Neuronal stem cell (in vitro differentiated cells): ENCODE results near the gene TOP3A.

Experiments
- DNase-seq: peaks from one replicate; pipeline ENCODE4 v3.0.0-alpha.2; 2013; ENCODE audit warnings: low spot score
- H2AFZ ChIP-seq: one replicate; pipeline ENCODE4 v1.6.1; 2013; ENCODE audit warnings: mild to moderate bottlenecking, low read length, inconsistent platforms
- H2AK5ac ChIP-seq: 2 replicates; pipeline ENCODE4 v1.6.1; 2013; ENCODE audit warnings: low read depth, mild to moderate bottlenecking, inconsistent platforms, low read length, moderate library complexity, mixed read lengths
- H2BK120ac ChIP-seq: 2 replicates; pipeline ENCODE4 v1.6.1; 2013; ENCODE audit warnings: low read depth, mild to moderate bottlenecking, inconsistent platforms, low read length, moderate library complexity, mixed read lengths
- H2BK12ac ChIP-seq: one replicate; pipeline ENCODE4 v1.6.1; 2013; ENCODE audit warnings: low read length, inconsistent platforms
- H2BK15ac ChIP-seq: 2 replicates; pipeline ENCODE4 v1.6.1; 2013; ENCODE audit warnings: mild to moderate bottlenecking, low read length, inconsistent platforms, mixed read lengths
- H2BK5ac ChIP-seq: one replicate; pipeline ENCODE4 v1.6.1; 2013; ENCODE audit warnings: inconsistent platforms, mild to moderate bottlenecking, low read length, moderate library complexity
- H3K14ac ChIP-seq: one replicate; pipeline ENCODE4 v1.6.1; 2013; ENCODE audit warnings: low read length, inconsistent platforms
- H3K18ac ChIP-seq: 2 replicates; pipeline ENCODE4 v1.6.1; 2013; ENCODE audit warnings: low read length, inconsistent platforms
- H3K23ac ChIP-seq: 2 replicates; pipeline ENCODE4 v1.6.1; 2013; ENCODE audit warnings: low read depth, mild to moderate bottlenecking, mixed read lengths, low read length, inconsistent platforms; ENCODE audit not compliant: poor library complexity
- H3K27ac ChIP-seq: replicated peaks from 3 replicates; pipeline ENCODE4 v1.5.1; 2013; ENCODE audit warnings: low read length, inconsistent platforms
- H3K27me3 ChIP-seq, 3 experiments: 2 replicates each; pipeline ENCODE4 v1.6.1; 2013; ENCODE audit warnings: low read length in 3 of 3, mild to moderate bottlenecking in 2 of 3, inconsistent platforms in 1 of 3, low read depth in 1 of 3, mixed read lengths in 1 of 3, moderate library complexity in 1 of 3; ENCODE audit not compliant: control insufficient read depth in 3 of 3, insufficient read depth in 3 of 3
- H3K36me3 ChIP-seq, 2 donors: replicated peaks in 1 of 2; 2 replicates each; pipeline ENCODE4 v1.6.1; 2013; ENCODE audit warnings: low read length in 2 of 2; ENCODE audit not compliant: control insufficient read depth in 2 of 2, insufficient read depth in 2 of 2
- H3K4ac ChIP-seq: 2 replicates; pipeline ENCODE4 v1.6.1; 2013; ENCODE audit warnings: inconsistent platforms, mild to moderate bottlenecking, low read length, moderate library complexity
- H3K4me1 ChIP-seq, 2 donors: 1 replicate in 1 of 2; 2 replicates in 1 of 2; pipeline ENCODE4 v1.6.1; 2013; ENCODE audit warnings: low read length in 2 of 2, low read depth in 1 of 2; ENCODE audit not compliant: control insufficient read depth in 2 of 2, insufficient read depth in 1 of 2
- H3K4me2 ChIP-seq: one replicate; pipeline ENCODE4 v1.6.1; 2013; ENCODE audit warnings: mild to moderate bottlenecking, low read length, inconsistent platforms; ENCODE audit not compliant: insufficient read depth, poor library complexity, severe bottlenecking
- H3K4me3 ChIP-seq, 2 donors: 2 replicates each; pipeline ENCODE4 v1.5.1; 2013; ENCODE audit warnings: low read length in 2 of 2, mild to moderate bottlenecking in 2 of 2, inconsistent platforms in 1 of 2, moderate library complexity in 1 of 2
- H3K79me1 ChIP-seq: one replicate; pipeline ENCODE4 v1.6.1; 2013; ENCODE audit warnings: low read depth, mild to moderate bottlenecking, inconsistent platforms, low read length, moderate library complexity
- H3K9ac ChIP-seq: one replicate; pipeline ENCODE4 v1.6.1; 2013; ENCODE audit warnings: mild to moderate bottlenecking, low read depth, low read length, inconsistent platforms; ENCODE audit not compliant: poor library complexity
- H3K9me3 ChIP-seq, 2 donors: replicated peaks in 1 of 2; 2 replicates each; pipeline versions ENCODE3 to v1.6.1; 2013; ENCODE audit warnings: low read length in 2 of 2, mild to moderate bottlenecking in 2 of 2, inconsistent platforms in 1 of 2, low read depth in 1 of 2, mixed read lengths in 1 of 2, moderate library complexity in 1 of 2; ENCODE audit not compliant: control insufficient read depth in 2 of 2, insufficient read depth in 1 of 2
- H4K8ac ChIP-seq: one replicate; pipeline ENCODE4 v1.6.1; 2013; ENCODE audit warnings: low read depth, mild to moderate bottlenecking, inconsistent platforms, low read length, moderate library complexity
- H4K91ac ChIP-seq: one replicate; pipeline ENCODE4 v1.6.1; 2013; ENCODE audit warnings: low read length, low read depth, mild to moderate bottlenecking, inconsistent platforms; ENCODE audit not compliant: poor library complexity
- WGBS, 2 donors: extraction: QIAGEN DNeasy Blood & Tissue Kit; methylation state at CpG; one replicate each; pipeline ENCODE4 v1.1.7; 2013; ENCODE audit warnings: missing lambda C conversion rate in 2 of 2, mixed read lengths in 1 of 2; ENCODE audit not compliant: insufficient read length in 2 of 2, insufficient replicate concordance in 1 of 2; ENCODE audit errors: extremely low coverage in 2 of 2; 5-methylcytosine and 5-hydroxymethylcytosine counted together

Gene TOP3A

GRCh38 chr17:18323507-18324139 is 8.8 kb upstream of the TOP3A start:
- DNase-seq, result no peak
- H3K9ac ChIP-seq, result peak overlapping the region; percentile 27
- no peak overlapping the region for H3K4me2 ChIP-seq
- H2AK5ac ChIP-seq, result no peak overlapping the region
- H3K4me1 ChIP-seq, result no peaks in the 10 kb centered on the region
- no peaks in the 10 kb centered on the region for H3K79me1 ChIP-seq
- peaks cover 26 to 86% of the 10 kb centered on the region in 2 donors for H3K36me3 ChIP-seq
- H4K91ac ChIP-seq, result no peak overlapping the region
- no peak overlapping the region for H3K27ac ChIP-seq
- H3K4me3 ChIP-seq, result no peak overlapping the region
- H4K8ac ChIP-seq, result no peak overlapping the region
- no peak overlapping the region for H2AFZ ChIP-seq
- peaks cover 0 to 2% of the 10 kb centered on the region in 2 donors for H3K9me3 ChIP-seq
- no peak overlapping the region for H3K18ac ChIP-seq
- H2BK120ac ChIP-seq, result no peak overlapping the region
- H2BK15ac ChIP-seq, result no peak overlapping the region
- WGBS, 2 donors, result no CpG with 5 or more reads among the region's 16 CpGs
- no peak overlapping the region for H2BK12ac ChIP-seq
- no peak overlapping the region for H3K14ac ChIP-seq
- H3K4ac ChIP-seq, result no peak overlapping the region
- no peak overlapping the region for H3K23ac ChIP-seq
- H3K27me3 ChIP-seq, result no peaks in the 10 kb centered on the region
- no peak overlapping the region for H2BK5ac ChIP-seq

DNA sequence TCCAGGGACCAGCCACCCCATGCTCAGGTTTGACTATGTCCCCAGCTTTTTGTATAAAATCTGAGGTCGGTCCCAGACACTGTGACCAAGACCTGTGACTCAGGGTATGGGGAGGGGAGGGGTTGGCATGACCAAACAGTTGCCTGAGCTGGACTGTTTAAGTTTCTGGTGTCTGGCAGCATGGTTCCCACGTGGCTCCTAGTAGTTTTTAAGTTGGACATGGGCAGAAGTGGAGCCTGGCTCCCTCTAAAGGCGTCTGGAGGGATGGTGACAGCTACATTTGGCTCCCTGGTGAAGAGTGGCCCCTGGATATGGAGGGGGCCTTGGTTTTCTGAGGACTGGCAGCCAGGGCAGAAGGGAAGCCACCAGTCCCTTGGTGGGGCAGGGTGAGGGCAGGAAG is 8.2 kb upstream of the TOP3A start:
- Histone ChIP-seq H3K14ac (no peak overlapping the region), H3K4me1 (no peaks in the 10 kb centered on the region), H3K18ac (no peak overlapping the region), H2AK5ac (no peak overlapping the region), H3K9ac (no peak overlapping the region), H3K36me3 (peaks cover 26 to 82% of the 10 kb centered on the region in 2 donors), H4K91ac (no peak overlapping the region), H3K23ac (no peak overlapping the region), H2BK120ac (no peak overlapping the region), H3K27me3 (no peaks in the 10 kb centered on the region), H3K4me2 (no peak overlapping the region), H3K4ac (no peak overlapping the region), H2BK12ac (no peak overlapping the region), H2AFZ (no peak overlapping the region), H3K27ac (no peak overlapping the region), H3K9me3 (peaks cover 0 to 2% of the 10 kb centered on the region in 2 donors), H3K4me3 (no peak overlapping the region), H2BK15ac (no peak overlapping the region), H4K8ac (no peak overlapping the region), H2BK5ac (no peak overlapping the region), H3K79me1 (no peaks in the 10 kb centered on the region)
- WGBS, 2 donors, result no CpG with 5 or more reads among the region's 3 CpGs
- no peak for DNase-seq

DNA sequence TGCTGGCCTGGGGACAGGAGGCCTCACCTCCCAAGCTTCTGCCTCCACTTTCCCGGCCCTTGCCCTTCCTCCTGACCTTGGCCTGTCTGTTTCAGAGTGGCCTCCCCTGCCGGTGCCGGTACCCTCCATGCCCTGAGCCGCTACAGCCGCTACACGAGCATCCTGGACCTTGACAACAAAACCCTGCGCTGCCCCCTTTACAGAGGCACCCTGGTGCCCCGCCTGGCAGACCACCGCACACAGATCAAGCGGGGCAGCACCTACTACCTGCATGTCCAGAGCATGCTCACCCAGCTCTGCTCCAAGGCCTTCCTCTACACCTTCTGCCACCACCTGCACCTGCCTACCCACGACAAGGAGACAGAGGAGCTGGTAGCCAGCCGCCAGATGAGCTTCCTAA is 7.7 kb upstream of the TOP3A start:
- Histone ChIP-seq H3K36me3 (peaks cover 28 to 82% of the 10 kb centered on the region in 2 donors), H3K27ac (no peak overlapping the region), H3K79me1 (peaks cover under 1% of the 10 kb centered on the region), H2AFZ (no peak overlapping the region), H2BK120ac (no peak overlapping the region), H3K14ac (no peak overlapping the region), H3K18ac (no peak overlapping the region), H2AK5ac (no peak overlapping the region), H3K4me3 (no peak overlapping the region), H3K27me3 (no peaks in the 10 kb centered on the region), H3K4me2 (no peak overlapping the region), H4K8ac (no peak overlapping the region), H3K23ac (peak overlapping the region; percentile 27), H2BK15ac (no peak overlapping the region), H2BK5ac (no peak overlapping the region), H3K4ac (no peak overlapping the region), H3K4me1 (peaks cover 0 to 4% of the 10 kb centered on the region in 2 donors), H4K91ac (no peak overlapping the region), H3K9me3 (peaks cover 0 to 2% of the 10 kb centered on the region in 2 donors), H2BK12ac (no peak overlapping the region), H3K9ac (no peak overlapping the region)
- no peak for DNase-seq
- no CpG with 5 or more reads among the region's 12 CpGs for WGBS, 2 donors

- H3K14ac ChIP-seq, result no peak overlapping the region
- WGBS, 2 donors, result no CpG with 5 or more reads among the region's 5 CpGs
- H4K91ac ChIP-seq, result no peak overlapping the region
- H2BK120ac ChIP-seq, result no peak overlapping the region
- H4K8ac ChIP-seq, result no peak overlapping the region
- H3K4ac ChIP-seq, result no peak overlapping the region
- H3K4me3 ChIP-seq, result no peak overlapping the region
- no peak overlapping the region for H2AFZ ChIP-seq
- no peak overlapping the region for H3K9ac ChIP-seq
- H2AK5ac ChIP-seq, result no peak overlapping the region
- H3K18ac ChIP-seq, result no peak overlapping the region
- H3K23ac ChIP-seq, result no peak overlapping the region
- H3K36me3 ChIP-seq, result peaks cover 32 to 82% of the 10 kb centered on the region in 2 donors
- H3K9me3 ChIP-seq, result peaks cover 0 to 2% of the 10 kb centered on the region in 2 donors
- peaks cover 0 to 4% of the 10 kb centered on the region in 2 donors for H3K4me1 ChIP-seq
- H3K4me2 ChIP-seq, result no peak overlapping the region
- H2BK15ac ChIP-seq, result no peak overlapping the region
- H2BK12ac ChIP-seq, result no peak overlapping the region
- DNase-seq, result no peak
- H2BK5ac ChIP-seq, result no peak overlapping the region
- no peaks in the 10 kb centered on the region for H3K27me3 ChIP-seq
- H3K27ac ChIP-seq, result no peak overlapping the region
- peaks cover 6% of the 10 kb centered on the region for H3K79me1 ChIP-seq
Measured at GRCh38 chr17:18321309-18321708, 6.5 kb upstream of the TOP3A start.
